Neural cell (in vitro differentiated cells): ENCODE data around the gene ELOVL2. TPM values are rescaled to one million over a fixed set of nuclear protein-coding genes. Genes with fewer than 3 reads are reported as not detected.

Source experiments
- H2AFZ ChIP-seq: fragments of 200-600, 300-800 bp; sonication (generic), shearing (Covaris generic); 2 replicates; pipeline ENCODE4 v1.6.0; 2014; ENCODE audit warnings: low read depth, mild to moderate bottlenecking, antibody characterized with exemption, low read length, moderate library complexity
- H3F3A ChIP-seq: fragments of 200-600 bp; shearing (Covaris generic); 2 replicates; pipeline ENCODE4 v1.6.1; 2016; ENCODE audit warnings: mild to moderate bottlenecking, moderate library complexity, mixed read lengths, antibody characterized with exemption, low read length; ENCODE audit not compliant: insufficient read depth, poor library complexity, severe bottlenecking
- H3K27ac ChIP-seq: fragments of 200-600, 300-800 bp; sonication (generic), shearing (Covaris generic); 2 replicates; pipeline ENCODE4 v1.5.1; 2014; ENCODE audit warnings: mild to moderate bottlenecking, low read length, moderate library complexity
- H3K27me3 ChIP-seq: fragments of 300-800, 200-600 bp; sonication (generic), shearing (Covaris generic); 2 replicates; pipeline ENCODE4 v1.6.0; 2014; ENCODE audit warnings: mild to moderate bottlenecking, low read depth, low read length, moderate library complexity; ENCODE audit not compliant: insufficient read depth
- H3K36me3 ChIP-seq: fragments of 300-800, 200-600 bp; sonication (generic), shearing (Covaris generic); 2 replicates; pipeline ENCODE4 v1.5.1; 2014; ENCODE audit warnings: mild to moderate bottlenecking, antibody characterized with exemption, low read length, moderate library complexity; ENCODE audit not compliant: insufficient read depth
- H3K4me2 ChIP-seq: fragments of 300-800, 200-600 bp; sonication (generic), shearing (Covaris generic); 2 replicates; pipeline ENCODE4 v1.6.0; 2014; ENCODE audit warnings: mild to moderate bottlenecking, low read length
- H3K4me3 ChIP-seq: fragments of 300-800, 200-600 bp; sonication (generic), shearing (Covaris generic); 2 replicates; pipeline ENCODE4 v1.5.1; 2014; ENCODE audit warnings: mild to moderate bottlenecking, low read length, moderate library complexity
- H3K79me2 ChIP-seq: fragments of 200-600 bp; shearing (Covaris generic); replicated peaks from 2 replicates; pipeline ENCODE4 v1.6.0; 2014; ENCODE audit warnings: mild to moderate bottlenecking, low read length, moderate library complexity; ENCODE audit not compliant: insufficient read depth
- H3K9ac ChIP-seq: fragments of 300-800, 200-600 bp; sonication (generic), shearing (Covaris generic); 2 replicates; pipeline ENCODE4 v1.6.1; 2016; ENCODE audit warnings: mild to moderate bottlenecking, low read length, mixed read lengths
- H3K9me2 ChIP-seq: fragments of 200-600 bp; shearing (Covaris generic); 2 replicates; pipeline ENCODE4 v1.6.1; 2016; ENCODE audit warnings: mild to moderate bottlenecking, low read length, mixed read lengths; ENCODE audit not compliant: insufficient read depth
- H3K9me3 ChIP-seq: fragments of 200-600, 300-800 bp; sonication (generic), shearing (Covaris generic); 2 replicates; pipeline ENCODE4 v1.6.1; 2016; ENCODE audit warnings: mild to moderate bottlenecking, mixed run types, low read length, moderate library complexity, mixed read lengths
- H4K20me1 ChIP-seq: fragments of 200-600 bp; shearing (Covaris generic); 2 replicates; pipeline ENCODE4 v1.6.1; 2016; ENCODE audit warnings: mild to moderate bottlenecking, mixed run types; ENCODE audit not compliant: insufficient read depth
- CTCF ChIP-seq: fragments of 450-650 bp; IDR thresholded peaks from 2 replicates; pipeline ENCODE4 v1.5.1; 2014; ENCODE audit warnings: antibody characterized with exemption, mild to moderate bottlenecking, moderate library complexity; ENCODE audit not compliant: poor library complexity, severe bottlenecking
- EP300 ChIP-seq: fragments of 450-650 bp; conservative IDR thresholded peaks from 2 replicates; pipeline ENCODE4 v1.6.1; 2014; ENCODE audit warnings: antibody characterized with exemption, mild to moderate bottlenecking, moderate library complexity; ENCODE audit not compliant: poor library complexity, severe bottlenecking
- EZH2 ChIP-seq: fragments of 200-600, 300-800 bp; shearing (Covaris generic), sonication (generic); IDR thresholded peaks from 2 replicates; pipeline ENCODE4 v1.6.1; 2014; ENCODE audit warnings: antibody characterized with exemption, low read length, borderline replicate concordance, mild to moderate bottlenecking; ENCODE audit not compliant: insufficient read depth, poor library complexity, severe bottlenecking
- MXI1 ChIP-seq: fragments of 450-650 bp; conservative IDR thresholded peaks from 2 replicates; pipeline ENCODE4 v1.6.1; 2014; ENCODE audit warnings: antibody characterized with exemption, mild to moderate bottlenecking; ENCODE audit not compliant: poor library complexity, severe bottlenecking
- POLR2AphosphoS5 ChIP-seq: IDR thresholded peaks from 2 replicates; pipeline ENCODE4 v1.6.1; 2012
- RAD21 ChIP-seq: fragments of 450-650 bp; conservative IDR thresholded peaks from 2 replicates; pipeline ENCODE4 v1.6.1; 2014; ENCODE audit warnings: antibody characterized with exemption, mild to moderate bottlenecking, moderate library complexity
- REST ChIP-seq: IDR thresholded peaks from 2 replicates; pipeline ENCODE4 v1.6.1; 2012; ENCODE audit warnings: borderline replicate concordance
- SMC3 ChIP-seq: fragments of 450-650 bp; conservative IDR thresholded peaks from 2 replicates; pipeline ENCODE4 v1.6.1; 2014; ENCODE audit warnings: antibody characterized with exemption, mild to moderate bottlenecking, moderate library complexity; ENCODE audit not compliant: poor library complexity
- TAF1 ChIP-seq: IDR thresholded peaks from 2 replicates; pipeline ENCODE4 v1.6.1; 2012; ENCODE audit warnings: low read depth
- polyA plus RNA-seq: library from polyadenylated mRNA; depleted of rRNA; stranded (reverse); fragments of >200 nt; gene quantifications from 2 replicates; pipeline ENCODE4 v1.2.3, GENCODE V29; 2014

ELOVL2 gene
- polyA plus RNA-seq, 1 donor from 2014 or later = 5.4 TPM

GRCh38 chr6:10977231-10977968, 66.7 kb downstream of the ELOVL2 start:
- H3F3A ChIP-seq = no peaks in the 10 kb centered on the region
- no peak overlapping the region for H3K9ac ChIP-seq
- no peak for TF ChIP-seq POLR2AphosphoS5
- no peak for TF ChIP-seq SMC3
- no peak for TF ChIP-seq CTCF
- TF ChIP-seq MXI1 = no peak
- no peak for TF ChIP-seq RAD21
- TF ChIP-seq REST = no peak
- no peak for TF ChIP-seq EZH2
- TF ChIP-seq EP300 = no peak
- no peak for TF ChIP-seq TAF1
- H3K79me2 ChIP-seq = no peaks in the 10 kb centered on the region
- H3K4me3 ChIP-seq = no peak overlapping the region
- H4K20me1 ChIP-seq = no peaks in the 10 kb centered on the region
- no peaks in the 10 kb centered on the region for H3K9me3 ChIP-seq
- H3K27ac ChIP-seq = no peak overlapping the region
- H3K4me2 ChIP-seq = no peak overlapping the region
- no peak overlapping the region for H2AFZ ChIP-seq
- H3K9me2 ChIP-seq = no peaks in the 10 kb centered on the region
- no peaks in the 10 kb centered on the region for H3K27me3 ChIP-seq
- no peaks in the 10 kb centered on the region for H3K36me3 ChIP-seq

DNA sequence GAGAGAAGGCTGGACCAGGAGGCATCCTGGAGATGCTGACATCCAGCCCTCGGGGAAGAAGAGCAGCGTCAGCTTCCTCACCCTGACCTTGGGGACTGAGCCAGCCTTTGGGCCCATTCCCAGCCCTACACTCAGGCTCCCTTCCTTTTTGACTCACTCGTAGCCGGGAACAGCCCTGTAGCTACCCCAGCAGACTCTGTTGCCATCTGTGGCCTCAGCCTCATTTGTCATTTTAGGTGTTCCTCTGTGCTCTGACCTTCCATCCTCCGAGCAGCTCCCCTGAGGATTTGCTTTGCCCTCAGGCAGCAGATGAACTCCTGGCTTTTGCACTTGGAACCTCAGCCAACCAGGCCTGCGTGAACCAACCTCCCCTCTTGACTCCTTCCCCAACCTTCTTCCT, 67.5 kb downstream of the ELOVL2 start:
- H3K27me3 ChIP-seq = no peaks in the 10 kb centered on the region
- no peaks in the 10 kb centered on the region for H3K79me2 ChIP-seq
- TF ChIP-seq REST (no peak), CTCF (no peak), RAD21 (no peak), EZH2 (no peak), EP300 (no peak), TAF1 (no peak), MXI1 (no peak), SMC3 (no peak), POLR2AphosphoS5 (no peak)
- H3K4me2 ChIP-seq = no peak overlapping the region
- H4K20me1 ChIP-seq = no peaks in the 10 kb centered on the region
- H3K9ac ChIP-seq = no peak overlapping the region
- H3K9me3 ChIP-seq = no peaks in the 10 kb centered on the region
- H3K9me2 ChIP-seq = no peaks in the 10 kb centered on the region
- no peaks in the 10 kb centered on the region for H3F3A ChIP-seq
- H2AFZ ChIP-seq = no peak overlapping the region
- no peak overlapping the region for H3K4me3 ChIP-seq
- H3K36me3 ChIP-seq = no peaks in the 10 kb centered on the region
- H3K27ac ChIP-seq = no peak overlapping the region
